Right hindlimb (tissue), 1 donor: ENCODE data around the gene NACC1.

ENCODE experiments used
- DNase-seq: peaks from one replicate; pipeline ENCODE4 v3.0.0-alpha.2; 2018

Gene NACC1

DNA sequence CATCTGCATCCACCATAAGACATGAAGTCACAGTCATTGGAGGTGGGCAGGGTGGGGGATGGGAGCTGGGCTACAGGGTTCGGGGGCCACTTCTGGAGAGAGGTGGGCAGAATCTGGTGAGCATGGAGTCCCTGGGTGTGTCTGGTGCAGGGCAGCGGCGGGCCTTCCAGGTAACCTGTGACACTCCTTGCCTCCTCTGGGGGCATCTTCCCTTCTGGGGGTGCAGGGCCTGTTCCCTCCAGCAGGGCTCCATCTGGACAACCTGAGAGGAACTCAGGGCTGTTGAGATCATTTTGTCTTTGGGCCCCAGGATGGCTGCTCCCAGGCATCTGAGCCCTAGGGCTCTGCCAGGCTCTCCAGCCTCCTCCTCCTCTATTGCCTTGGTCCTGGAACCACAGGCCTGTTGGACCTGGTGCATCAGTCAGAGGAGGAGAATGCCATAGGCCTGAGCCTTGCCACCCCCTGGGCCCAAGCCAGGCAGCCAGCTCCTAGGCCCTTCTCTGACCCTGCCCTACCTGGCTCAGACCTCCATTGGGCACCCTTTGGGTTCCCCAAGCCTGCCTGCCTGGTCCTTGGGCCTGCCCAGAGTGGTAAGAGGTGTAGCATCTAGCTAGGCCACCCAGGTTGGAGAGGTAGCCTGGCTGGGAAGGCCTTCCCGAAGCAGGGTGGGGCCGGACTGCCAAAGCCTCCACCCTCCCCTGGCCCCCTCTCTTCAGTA, 28.8 kb upstream of the NACC1 start:
- DNase-seq: no peak

DNA sequence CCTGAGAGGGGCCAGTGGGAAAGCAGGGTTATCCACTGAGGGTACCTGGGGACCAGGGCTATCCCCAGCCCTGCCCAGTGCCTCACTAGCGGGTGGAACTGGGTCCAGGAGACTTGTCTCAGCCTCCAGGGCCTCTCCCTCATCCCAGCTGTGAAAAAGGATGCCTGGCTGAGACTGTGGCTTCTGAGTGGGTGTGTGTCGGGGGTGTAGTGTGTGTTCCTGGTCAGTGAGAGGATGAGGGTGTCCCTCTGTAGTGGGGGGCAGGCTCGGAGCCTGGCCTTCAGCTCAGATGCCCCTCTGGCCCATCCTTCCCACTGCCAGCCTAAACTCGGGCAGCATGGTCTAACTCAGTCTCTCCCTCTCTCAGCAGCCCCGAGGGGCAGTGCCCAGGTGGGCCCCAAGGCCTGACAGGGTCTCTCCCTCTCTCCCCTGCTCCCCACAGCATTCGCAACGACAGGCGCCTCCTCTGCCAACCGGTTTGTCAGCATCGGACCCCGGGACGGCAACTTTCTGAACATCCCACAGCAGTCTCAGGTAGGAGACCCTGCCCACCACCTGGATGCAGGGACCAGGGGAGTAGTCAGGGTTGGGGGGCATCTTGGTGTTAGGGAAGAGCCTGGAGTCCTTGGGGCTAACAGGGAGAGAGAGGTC, 28.1 kb upstream of the NACC1 start:
- no peak for DNase-seq

DNA sequence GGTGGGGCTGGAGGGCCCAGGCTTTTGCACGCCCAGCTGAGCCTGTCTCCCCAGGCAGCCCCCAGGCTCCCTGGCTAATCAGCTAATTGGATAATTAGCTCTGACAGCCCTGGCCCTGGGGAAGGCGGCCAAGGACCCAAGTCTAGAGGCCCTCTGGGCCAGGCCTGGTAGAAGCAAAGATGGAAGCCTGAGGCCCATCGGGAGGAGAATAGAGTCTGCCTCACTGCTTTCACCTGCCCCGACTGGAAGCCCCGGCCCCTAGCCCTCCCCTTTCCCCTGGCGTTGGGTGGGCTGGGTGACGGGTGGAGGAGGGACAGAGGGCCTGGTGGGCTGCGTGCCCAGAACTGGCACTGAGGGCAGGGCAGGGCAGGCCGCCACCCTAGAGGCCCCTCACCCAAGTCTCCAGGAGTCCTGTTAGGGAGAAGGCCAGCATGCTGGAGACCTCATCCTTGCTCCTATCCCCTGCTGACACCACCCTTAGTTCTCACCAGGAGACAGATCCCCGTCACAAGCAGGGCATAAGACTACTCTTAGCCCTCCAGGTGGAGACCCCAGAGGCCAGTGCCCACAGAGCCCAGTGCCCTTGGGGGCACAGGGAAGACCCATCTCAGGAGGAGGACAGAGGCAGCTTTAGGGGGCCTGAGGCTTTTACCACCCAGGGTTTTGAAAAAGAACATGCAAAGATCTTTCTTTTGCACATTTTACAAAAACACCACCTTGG, 27.4 kb upstream of the NACC1 start:
- no peak for DNase-seq

DNA sequence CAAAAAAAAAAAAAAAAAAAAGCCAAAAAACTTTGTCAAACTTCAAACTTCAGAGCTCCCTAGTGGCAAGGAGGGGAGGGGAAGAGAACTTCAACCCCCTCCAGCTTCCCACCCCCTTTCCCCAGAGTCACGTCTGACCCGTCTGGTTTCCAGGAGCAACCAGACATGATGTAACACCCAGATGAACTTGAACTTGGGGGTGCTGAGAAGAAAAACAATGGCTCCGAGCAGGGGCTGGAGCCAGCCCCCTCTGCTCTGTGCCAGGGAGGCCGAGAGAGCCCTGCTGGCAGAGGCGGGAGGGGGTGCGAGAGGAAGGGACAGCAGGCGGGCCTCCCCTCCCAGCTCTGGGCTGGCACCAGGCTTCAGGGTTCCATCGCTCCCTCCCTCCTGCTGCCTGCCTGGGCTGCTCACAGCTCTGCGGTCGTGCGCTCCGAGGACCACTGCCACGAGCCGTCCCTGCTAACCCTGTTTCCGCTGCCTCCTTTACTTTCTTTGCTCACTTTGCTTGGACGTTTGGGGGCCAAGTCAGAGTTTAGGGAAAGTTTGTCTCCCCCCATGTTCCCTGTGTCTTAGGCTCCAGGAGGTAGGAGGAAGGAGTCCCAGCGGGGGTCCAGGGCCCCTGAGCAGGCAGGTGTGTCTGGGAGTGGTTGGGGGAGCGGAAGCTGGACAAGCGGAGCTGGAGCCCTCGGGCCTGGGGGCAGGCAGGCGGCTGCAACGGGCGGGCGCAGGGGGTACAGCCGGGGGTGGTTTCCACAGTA, 26.5 kb upstream of the NACC1 start:
- DNase-seq: peak; percentile 93

DNA sequence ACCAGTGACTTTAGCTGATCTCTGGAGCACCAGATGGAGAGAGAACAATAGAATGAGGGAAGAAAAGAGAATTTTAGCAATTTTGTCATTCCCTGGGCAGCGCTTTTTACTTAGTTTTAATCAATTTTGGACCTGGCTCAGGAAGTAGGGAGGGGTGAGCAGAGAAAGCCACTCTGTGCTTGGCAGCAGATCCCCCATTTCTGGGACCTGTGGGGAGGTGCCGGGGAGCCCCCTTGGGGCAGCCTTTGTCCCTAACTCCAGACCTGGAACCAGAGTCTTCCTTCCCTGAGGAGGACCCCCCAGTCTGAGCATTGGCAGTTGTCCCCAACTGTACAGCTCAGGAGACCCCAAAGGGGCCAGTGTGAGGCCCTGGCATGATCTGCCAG, 25.9 kb upstream of the NACC1 start:
- DNase-seq: no peak

DNA sequence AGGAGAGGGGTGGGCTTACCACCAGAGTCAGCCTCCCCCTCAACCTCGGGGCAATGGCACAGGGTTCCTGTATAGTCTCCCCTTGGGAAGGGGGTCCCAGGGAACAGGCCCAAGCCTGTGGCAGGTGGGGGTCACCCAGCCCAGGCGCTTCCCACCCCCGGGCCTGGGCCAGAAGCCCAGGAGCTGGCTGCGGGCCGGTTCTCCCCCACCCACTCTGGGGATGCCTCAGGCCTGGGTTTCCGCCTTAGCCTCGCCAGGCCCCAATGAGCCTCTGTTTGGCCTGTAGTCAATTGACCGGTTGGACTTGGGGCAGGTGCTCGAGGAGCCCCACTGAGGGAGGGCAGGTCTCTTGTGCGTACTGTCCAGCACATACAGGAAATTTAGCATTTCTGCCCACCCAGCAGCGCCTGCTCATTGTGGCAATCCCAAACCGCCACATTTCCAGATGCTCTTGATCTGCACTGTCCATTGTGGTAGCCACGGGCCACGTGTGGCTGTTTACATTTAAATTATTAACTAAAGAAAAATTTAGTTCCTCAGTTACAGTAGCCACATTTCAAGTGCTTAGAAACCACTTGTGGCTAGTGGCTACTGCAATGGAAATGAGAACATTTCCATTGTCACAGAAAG, 25.3 kb upstream of the NACC1 start:
- DNase-seq: no peak

DNA sequence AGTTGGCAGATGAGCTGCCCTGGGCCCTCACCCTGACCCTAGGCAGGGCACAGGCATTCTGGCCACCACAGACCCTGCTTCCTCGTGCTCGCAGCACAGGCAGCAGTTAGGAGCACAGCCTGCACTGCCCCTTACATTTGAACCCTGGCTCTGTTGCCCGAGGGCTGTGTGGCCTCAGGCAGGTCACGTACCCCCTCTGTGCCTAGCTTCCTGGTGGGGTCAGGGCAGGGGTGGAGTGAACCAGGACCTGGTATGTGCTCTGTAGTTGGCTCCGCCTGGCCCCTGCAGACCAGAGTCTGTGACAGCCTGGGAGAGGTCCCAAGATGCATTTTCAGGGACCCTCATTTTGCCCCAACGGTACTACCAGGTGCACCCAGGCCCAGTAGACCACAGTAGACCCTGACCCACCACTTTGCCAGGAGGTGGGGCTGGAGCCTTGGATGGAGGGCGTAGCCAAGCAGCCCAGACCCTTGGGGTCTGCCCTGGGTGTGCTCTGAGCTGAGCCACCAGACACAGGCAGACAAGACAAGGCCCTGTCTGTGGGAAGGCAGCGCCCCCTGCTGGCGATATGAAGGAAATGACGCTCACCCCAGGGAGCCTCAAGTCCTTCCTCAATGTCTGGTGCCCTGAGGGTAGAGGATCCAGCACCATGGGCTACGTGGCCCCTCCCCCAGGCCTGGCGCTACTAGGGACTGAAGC, 24.5 kb upstream of the NACC1 start:
- peak; percentile 86 for DNase-seq

DNA sequence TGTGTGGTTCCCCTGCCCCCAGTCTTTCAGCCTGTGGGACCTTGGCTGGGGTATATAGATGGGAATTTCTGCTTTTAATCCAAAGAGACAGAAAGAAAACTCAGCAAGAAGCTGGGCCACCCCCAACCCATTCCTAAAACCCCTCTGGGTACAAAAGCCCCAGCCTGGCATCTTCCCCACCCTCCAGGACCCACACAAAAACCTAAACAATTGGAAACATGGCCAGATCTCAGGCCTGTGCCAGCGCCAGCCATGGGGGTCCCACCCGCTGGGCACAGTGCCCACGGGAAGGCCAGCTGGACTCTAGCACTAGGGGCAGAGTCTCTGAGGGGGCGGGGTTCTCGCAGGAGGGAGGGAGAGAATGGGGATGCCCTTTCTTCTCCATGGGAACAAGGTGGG, 24.0 kb upstream of the NACC1 start:
- DNase-seq: peak; percentile 73

DNA sequence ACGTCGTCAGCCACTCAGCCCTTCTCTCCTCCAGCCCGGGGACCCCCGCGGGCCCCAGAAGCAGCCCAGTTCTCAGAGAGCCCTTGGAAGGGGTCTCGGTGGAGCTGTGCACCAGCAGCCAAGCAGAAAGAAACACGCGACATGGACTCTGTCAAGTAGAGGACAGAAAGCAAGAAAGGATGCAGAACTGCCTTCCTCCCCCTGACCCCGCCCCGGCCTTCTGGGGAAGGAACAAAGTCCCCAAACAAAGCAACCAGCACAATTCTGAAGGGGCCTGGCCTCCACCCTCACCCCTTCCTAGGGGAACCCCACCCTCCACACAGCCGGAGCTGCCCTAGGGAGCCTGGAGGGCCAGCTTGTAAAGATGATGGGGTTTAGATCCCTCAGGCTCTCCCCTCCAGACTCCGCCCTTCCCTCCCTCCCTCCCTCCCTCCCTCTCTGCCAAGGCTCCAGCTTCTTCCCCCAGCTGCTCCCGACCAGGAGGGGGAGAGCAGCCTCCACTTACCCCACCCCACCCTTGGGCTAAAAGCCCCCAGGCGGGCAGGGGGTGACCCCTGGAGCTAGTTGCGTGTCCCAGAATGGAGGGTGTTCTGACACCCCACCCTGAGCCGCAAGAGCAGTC, 23.2 kb upstream of the NACC1 start:
- DNase-seq: no peak

DNA sequence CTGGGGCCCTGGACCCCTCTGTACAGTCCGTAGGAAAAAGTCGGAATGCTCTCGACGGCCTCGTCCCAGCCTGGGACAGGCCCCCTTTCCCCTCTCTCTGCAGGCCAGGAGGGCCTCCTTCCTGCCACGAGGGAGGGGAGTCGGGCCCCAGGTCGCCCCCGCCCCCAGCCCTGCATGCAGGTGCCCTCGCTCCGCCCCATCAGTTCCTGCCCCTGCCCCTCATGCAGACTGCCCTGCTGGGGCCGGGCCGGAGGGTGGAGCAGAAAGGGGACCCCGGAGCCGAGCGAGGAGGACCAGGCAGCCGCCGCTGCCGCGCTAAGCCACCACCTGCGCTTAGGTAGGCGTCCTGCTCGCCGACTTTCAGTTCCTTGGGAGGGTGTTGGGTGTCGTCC, 22.7 kb upstream of the NACC1 start:
- no peak for DNase-seq

DNA sequence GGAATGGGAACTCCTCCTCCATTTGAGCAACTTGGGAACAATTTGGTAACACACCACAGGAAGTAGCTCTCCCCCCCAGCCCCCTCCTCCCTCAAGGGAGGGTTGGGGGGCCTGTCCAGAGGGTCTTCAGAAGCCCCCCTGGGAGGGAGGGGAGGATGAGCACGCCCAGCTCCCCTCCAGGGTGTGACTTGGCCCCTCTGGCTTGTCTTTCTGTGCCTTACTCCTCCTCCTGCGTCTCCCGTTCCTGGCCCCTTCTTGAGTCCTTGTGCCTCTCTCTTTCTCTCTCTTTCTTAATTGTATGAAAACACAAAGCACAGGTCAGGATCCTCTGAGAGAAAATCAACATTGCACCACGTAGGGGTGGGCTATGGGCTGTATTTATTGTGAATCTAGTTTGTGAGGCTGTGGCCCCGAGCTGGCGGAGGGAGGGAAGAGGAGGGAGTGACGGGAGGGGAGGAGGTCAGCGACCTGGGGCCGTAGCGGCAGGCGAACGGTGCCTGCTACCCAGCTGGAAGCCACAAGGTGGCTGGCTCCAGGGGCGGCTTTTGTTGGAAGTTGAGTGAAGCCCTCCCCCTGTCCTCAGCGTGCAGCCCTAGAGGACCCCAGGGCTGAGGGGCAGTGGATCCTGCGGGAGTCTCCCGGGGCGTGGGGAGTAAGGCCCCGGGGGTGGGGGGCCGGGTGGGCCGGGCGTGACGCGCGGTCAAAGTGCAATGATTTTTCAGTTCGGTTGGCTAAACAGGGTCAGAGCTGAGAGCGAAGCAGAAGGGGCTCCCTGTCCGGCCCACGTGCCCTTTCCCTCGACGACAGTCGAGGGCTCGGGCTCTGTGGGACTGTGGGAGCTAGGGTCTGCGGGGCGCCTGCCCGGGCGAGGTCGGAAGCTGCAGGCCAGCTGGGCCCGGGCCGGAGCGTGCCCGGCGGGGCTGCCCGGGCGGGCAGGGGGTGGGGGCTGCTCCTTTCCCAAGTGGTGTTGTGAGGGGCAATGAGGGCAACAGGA, 21.8 kb upstream of the NACC1 start:
- DNase-seq: no peak

DNA sequence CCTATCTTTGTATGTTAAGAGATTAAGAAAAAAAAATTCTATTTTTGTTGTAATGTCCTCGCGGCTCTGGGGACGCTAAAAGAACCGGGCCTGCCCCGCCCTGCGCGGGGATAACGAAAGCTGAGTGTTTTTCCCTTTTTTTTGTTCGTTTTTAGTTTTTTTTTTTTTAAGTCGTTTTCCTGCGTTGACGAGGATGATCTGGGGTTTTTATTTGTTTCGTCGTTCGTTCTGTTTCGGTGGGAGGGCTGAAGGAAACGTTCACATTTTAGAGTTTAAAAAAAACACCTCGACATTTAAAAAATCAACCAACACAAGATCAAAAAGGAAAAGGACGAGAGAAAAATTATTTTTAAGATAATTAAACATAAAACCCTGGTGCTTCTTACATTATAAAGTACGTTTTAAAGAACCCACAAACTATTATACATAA, 21.0 kb upstream of the NACC1 start:
- DNase-seq: no peak

DNA sequence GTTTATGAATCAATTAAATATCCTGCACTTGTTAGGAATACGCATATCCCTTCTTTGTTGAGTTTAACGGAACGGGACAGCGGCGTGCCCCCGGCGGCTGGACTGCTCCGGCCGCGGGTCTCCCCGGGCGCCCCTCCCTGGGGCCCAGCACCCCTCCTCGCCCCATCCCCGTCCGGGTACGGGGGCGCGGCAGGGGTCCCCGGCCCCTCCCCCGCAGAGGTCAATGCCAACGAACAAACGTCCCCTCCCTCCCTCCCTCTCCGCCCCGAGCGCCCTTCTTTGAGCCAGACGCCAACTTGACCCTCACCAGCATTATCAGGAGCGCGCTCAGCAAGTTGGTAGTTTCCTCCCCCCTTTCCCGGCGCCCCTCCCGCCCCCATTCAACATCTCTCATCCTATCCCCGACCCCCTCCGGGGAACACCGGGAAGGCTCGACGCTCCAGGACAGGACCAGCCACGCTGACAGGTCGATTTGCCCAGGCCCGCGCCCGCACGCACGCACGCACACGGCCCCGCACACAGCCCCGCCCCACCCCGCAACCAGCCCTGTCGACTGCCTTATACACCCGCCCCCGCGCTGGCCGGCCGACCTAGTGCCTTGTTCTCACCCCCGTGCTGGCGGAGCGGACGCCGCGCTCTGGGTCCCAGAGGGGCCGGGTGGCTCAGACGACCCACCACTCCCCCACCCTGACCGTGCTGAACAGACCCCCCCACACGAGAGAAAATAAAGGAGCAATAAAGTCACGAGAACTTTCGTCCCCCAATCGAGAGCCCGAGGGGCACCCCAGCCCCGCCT, 20.4 kb upstream of the NACC1 start:
- DNase-seq: no peak

DNA sequence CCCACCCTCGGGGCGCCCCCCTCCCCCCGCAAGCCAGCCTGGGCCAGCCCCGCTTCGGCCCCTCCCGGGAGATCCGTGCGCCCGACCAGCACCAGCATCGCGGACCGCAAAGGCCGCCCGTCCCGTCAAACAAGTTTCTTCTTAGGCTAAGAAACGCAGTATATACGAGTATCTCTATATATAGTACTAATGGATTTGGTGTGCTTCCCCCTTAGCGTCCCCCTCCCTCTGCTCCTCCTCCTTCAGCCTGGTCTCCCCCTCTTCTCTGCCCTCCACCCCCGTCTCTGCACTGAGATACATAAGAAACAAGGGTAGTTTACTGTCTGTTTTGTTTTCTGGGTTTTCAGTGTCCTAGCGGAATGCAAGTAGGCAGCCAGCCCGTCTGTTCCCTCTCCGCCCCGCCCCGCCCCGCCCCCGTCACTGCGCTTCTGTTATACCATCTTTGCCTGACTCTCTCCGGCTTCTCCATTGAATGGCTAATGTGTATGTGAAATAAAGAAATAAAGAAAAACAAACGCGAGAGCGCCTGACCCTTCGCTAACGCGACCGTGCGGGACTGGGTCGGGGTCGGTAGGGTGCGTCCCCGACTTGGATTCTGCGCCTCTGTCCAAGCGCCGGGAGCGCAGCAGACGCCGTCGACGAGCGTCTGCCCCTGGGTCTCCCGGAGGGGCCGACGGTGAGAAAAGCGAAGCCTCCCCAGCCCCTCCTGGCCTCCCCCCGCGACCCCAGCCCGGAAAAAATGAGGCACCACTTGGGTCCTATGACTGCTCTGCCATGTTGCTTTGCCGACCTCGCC, 19.6 kb upstream of the NACC1 start:
- peak; percentile 78 for DNase-seq

DNA sequence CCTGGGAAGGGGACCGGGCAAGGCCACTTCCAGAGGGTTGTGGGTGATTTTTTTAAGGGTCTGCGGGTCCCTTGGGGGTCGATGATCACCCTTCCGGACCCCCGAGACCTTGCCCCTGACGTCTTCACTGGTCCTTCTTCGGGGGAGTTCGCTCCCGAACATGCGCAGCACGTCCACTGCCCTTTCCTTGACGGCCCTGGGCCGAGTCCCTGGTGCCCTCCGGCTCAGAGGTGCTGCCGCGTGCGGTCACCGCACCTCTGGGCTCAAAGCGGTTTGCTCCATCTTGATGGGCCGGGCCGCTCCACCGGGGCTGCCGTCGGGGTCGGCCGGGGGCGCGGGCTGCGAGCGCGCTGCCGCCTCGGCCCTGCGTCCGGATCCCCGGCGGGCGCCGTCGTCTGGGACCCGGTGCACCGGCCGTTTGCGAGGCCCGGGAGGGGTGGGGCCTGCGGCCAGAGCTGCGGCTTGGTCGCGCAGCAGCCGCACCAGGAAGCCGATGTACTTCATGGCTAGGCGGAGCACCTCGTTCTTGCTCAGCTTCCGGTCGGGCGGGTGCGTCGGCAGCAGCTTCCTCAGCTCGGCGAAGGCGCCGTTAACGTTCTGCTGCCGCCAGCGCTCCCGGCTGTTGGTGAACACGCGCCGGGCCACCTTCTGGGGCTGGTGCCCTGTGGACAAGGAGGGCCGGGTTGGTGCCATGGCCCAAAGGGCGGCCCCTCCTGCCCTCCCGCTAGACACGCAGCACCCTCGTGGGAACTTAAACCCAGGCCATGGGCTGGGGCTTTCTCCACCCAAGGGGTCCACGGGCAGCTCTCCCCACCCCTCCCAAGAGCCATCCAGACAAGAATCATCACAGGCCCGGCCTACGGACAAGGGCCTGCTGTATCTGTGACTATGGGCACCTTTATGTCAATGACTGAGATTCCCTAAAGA, 18.7 kb upstream of the NACC1 start:
- DNase-seq: no peak

DNA sequence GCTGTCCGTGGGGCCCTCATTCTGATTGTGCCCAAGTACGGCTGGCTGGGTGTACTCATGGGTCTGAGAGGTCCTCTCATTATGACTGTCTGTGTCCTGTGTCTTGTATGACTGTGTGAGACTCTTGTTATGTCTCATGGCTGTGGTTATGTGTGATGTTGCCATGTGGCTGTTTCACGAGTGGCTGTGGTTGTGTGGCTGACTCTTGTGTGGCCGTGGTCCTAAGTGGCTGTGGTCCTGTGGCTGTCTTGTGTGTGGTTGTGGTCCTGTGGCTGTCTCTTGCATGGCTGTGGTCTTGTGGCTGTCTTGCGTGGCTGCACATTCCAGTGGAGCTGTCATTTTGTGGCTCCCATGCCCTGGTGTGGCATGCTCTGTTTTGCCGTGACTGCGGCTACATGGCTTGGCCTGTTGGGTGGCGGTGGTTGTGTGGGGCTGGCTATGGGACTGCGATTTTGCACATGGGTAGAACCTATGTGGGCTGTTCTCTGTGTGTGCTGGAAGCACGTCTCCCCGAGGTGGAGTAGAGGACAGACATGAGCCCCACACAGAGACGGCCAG, 18.0 kb upstream of the NACC1 start:
- peak; percentile 42 for DNase-seq
